IMR-90 (cell line): ENCODE data around the gene MTA3. TPM values are rescaled to one million over a fixed set of nuclear protein-coding genes. Genes with fewer than 3 reads are reported as not detected.

Experiments
- ATAC-seq: fragments of 200-7000 bp; cut with Tn5 transposase; 2 replicates; pipeline ENCODE4 v1.9.1; 2020; ENCODE audit warnings: low read depth, mild to moderate bottlenecking, moderate library complexity
- BruUV-seq: library from RNA; stranded (reverse); fragments of 400-500 nt; replicated peaks from 2 replicates; lab custom pipeline; 2021; lab: Mats Ljungman, UMichigan
- CTCF ChIA-PET: fragments of 300-600 bp; formaldehyde crosslinking; extraction: SDS; loops from one replicate; lab custom pipeline; 2021; ENCODE audit warnings: antibody characterized with exemption; lab: Yijun Ruan, JAX
- POLR2A ChIA-PET: fragments of 300-600 bp; sonication (Branson Sonifier 250); formaldehyde crosslinking; loops from one replicate; lab custom pipeline; 2022; ENCODE audit warnings: antibody characterized with exemption; ENCODE audit not compliant: unreplicated experiment; lab: Charles Lee
- DNase-seq: peaks from one replicate; pipeline ENCODE4 v3.0.0; 2013
- H2AFZ ChIP-seq: replicated peaks from 2 replicates; pipeline ENCODE3; 2013; ENCODE audit warnings: low read length, mild to moderate bottlenecking; ENCODE audit not compliant: poor library complexity
- H2AK5ac ChIP-seq: 2 replicates; pipeline ENCODE4 v1.6.1; 2013; ENCODE audit warnings: low read depth, low read length, inconsistent platforms
- H2AK9ac ChIP-seq: replicated peaks from 2 replicates; pipeline ENCODE3; 2013; ENCODE audit warnings: mild to moderate bottlenecking, low read depth, low read length, moderate library complexity; ENCODE audit not compliant: poor library complexity
- H2BK120ac ChIP-seq: 2 replicates; pipeline ENCODE4 v1.6.1; 2013; ENCODE audit warnings: low read depth, low read length, inconsistent platforms
- H2BK15ac ChIP-seq: 3 replicates; pipeline ENCODE4 v1.6.1; 2013; ENCODE audit warnings: low read depth, low read length, inconsistent platforms
- H2BK20ac ChIP-seq: 2 replicates; pipeline ENCODE4 v1.6.1; 2013; ENCODE audit warnings: low read depth, mild to moderate bottlenecking, inconsistent platforms, low read length, moderate library complexity
- H2BK5ac ChIP-seq: 2 replicates; pipeline ENCODE4 v1.6.1; 2013; ENCODE audit warnings: mild to moderate bottlenecking, low read depth, low read length, inconsistent platforms; ENCODE audit not compliant: poor library complexity, severe bottlenecking
- H3K14ac ChIP-seq: replicated peaks from 2 replicates; pipeline ENCODE4 v1.6.1; 2013; ENCODE audit warnings: low read depth, low read length, inconsistent platforms
- H3K18ac ChIP-seq: 2 replicates; pipeline ENCODE4 v1.6.1; 2013; ENCODE audit warnings: low read depth, low read length, control low read depth
- H3K23ac ChIP-seq: 2 replicates; pipeline ENCODE4 v1.6.1; 2013; ENCODE audit warnings: low read depth, low read length, inconsistent platforms
- H3K27ac ChIP-seq: 2 replicates; pipeline ENCODE4 v1.5.1; 2013; ENCODE audit warnings: mild to moderate bottlenecking, control low read depth, low read length; ENCODE audit not compliant: insufficient read depth
- H3K27me3 ChIP-seq: 2 replicates; pipeline ENCODE4 v1.6.1; 2013; ENCODE audit warnings: low read length; ENCODE audit not compliant: control insufficient read depth, insufficient read depth
- H3K36me3 ChIP-seq: 2 replicates; pipeline ENCODE4 v1.6.1; 2013; ENCODE audit warnings: low read length, mixed read lengths; ENCODE audit not compliant: control insufficient read depth, insufficient read depth
- H3K4ac ChIP-seq: 2 replicates; pipeline ENCODE4 v1.6.1; 2013; ENCODE audit warnings: low read depth, low read length, inconsistent platforms
- H3K4me1 ChIP-seq: 2 replicates; pipeline ENCODE4 v1.6.1; 2013; ENCODE audit warnings: low read length, mixed read lengths; ENCODE audit not compliant: control insufficient read depth, insufficient read depth
- H3K4me2 ChIP-seq: 2 replicates; pipeline ENCODE4 v1.6.1; 2013; ENCODE audit warnings: low read depth, mild to moderate bottlenecking, control low read depth, low read length, moderate library complexity
- H3K4me3 ChIP-seq: 2 replicates; pipeline ENCODE4 v1.5.1; 2013; ENCODE audit warnings: low read depth, mild to moderate bottlenecking, control low read depth, low read length, moderate library complexity; ENCODE audit not compliant: insufficient read depth
- H3K56ac ChIP-seq: 2 replicates; pipeline ENCODE4 v1.6.1; 2013; ENCODE audit warnings: low read length, inconsistent platforms; ENCODE audit not compliant: insufficient read depth; ENCODE audit errors: extremely low read depth
- H3K79me1 ChIP-seq, 2 experiments: 2 replicates each; pipeline ENCODE4 v1.6.1; 2013; ENCODE audit warnings: low read length in 2 of 2, inconsistent platforms in 1 of 2, low read depth in 1 of 2
- H3K9ac ChIP-seq: 2 replicates; pipeline ENCODE4 v1.6.1; 2013; ENCODE audit warnings: low read depth, low read length, control low read depth
- H3K9me1 ChIP-seq: 2 replicates; pipeline ENCODE4 v1.6.1; 2013; ENCODE audit warnings: low read length, inconsistent platforms; ENCODE audit not compliant: insufficient read depth
- H3K9me3 ChIP-seq: 2 replicates; pipeline ENCODE4 v1.6.1; 2013; ENCODE audit warnings: low read length; ENCODE audit not compliant: control insufficient read depth, insufficient read depth
- H4K20me1 ChIP-seq: 2 replicates; pipeline ENCODE4 v1.6.1; 2013; ENCODE audit warnings: low read length, inconsistent platforms; ENCODE audit not compliant: insufficient read depth
- H4K5ac ChIP-seq: 2 replicates; pipeline ENCODE4 v1.6.1; 2013; ENCODE audit warnings: mild to moderate bottlenecking, low read depth, low read length, control low read depth
- H4K8ac ChIP-seq, 2 experiments: 2 replicates each; pipeline ENCODE4 v1.6.1; 2013; ENCODE audit warnings: low read depth in 2 of 2, low read length in 2 of 2, control low read depth in 1 of 2, inconsistent platforms in 1 of 2
- H4K91ac ChIP-seq: 2 replicates; pipeline ENCODE4 v1.6.1; 2013; ENCODE audit warnings: low read depth, low read length, inconsistent platforms; ENCODE audit not compliant: insufficient read depth
- BHLHE40 ChIP-seq: fragments of 150-350 bp; IDR thresholded peaks from 2 replicates; pipeline ENCODE4 v1.6.1; 2016; ENCODE audit warnings: mild to moderate bottlenecking, low read depth, low read length
- CEBPB ChIP-seq: IDR thresholded peaks from 2 replicates; pipeline ENCODE4 v1.6.1; 2012; ENCODE audit warnings: low read depth, low read length, improper control_type of control experiment
- CHD1 ChIP-seq: IDR thresholded peaks from 2 replicates; pipeline ENCODE4 v1.6.1; 2012; ENCODE audit warnings: low read depth, low read length, improper control_type of control experiment
- CTCF ChIP-seq: conservative IDR thresholded peaks from 2 replicates; pipeline ENCODE4 v1.5.1; 2012; ENCODE audit warnings: mild to moderate bottlenecking, low read depth, low read length, improper control_type of control experiment
- ELK1 ChIP-seq: fragments of 150-350 bp; IDR thresholded peaks from 2 replicates; pipeline ENCODE4 v1.6.1; 2016; ENCODE audit warnings: low read depth, mild to moderate bottlenecking, low read length, moderate library complexity, borderline replicate concordance
- FOS ChIP-seq: fragments of 150-350 bp; IDR thresholded peaks from 2 replicates; pipeline ENCODE4 v1.6.1; 2016; ENCODE audit warnings: low read depth, low read length
- MAFK ChIP-seq: IDR thresholded peaks from 2 replicates; pipeline ENCODE4 v1.6.1; 2012; ENCODE audit warnings: low read depth, low read length, improper control_type of control experiment
- MAZ ChIP-seq: IDR thresholded peaks from 2 replicates; pipeline ENCODE4 v1.6.1; 2012; ENCODE audit warnings: low read depth, mild to moderate bottlenecking, low read length, improper control_type of control experiment, moderate library complexity, borderline replicate concordance
- MXI1 ChIP-seq: IDR thresholded peaks from 2 replicates; pipeline ENCODE4 v1.6.1; 2012; ENCODE audit warnings: low read depth, mild to moderate bottlenecking, low read length, moderate library complexity, borderline replicate concordance
- NFE2L2 ChIP-seq: fragments of 150-350 bp; IDR thresholded peaks from 2 replicates; pipeline ENCODE4 v1.6.1; 2016; ENCODE audit warnings: low read depth, mild to moderate bottlenecking, low read length
- POLR2A ChIP-seq: IDR thresholded peaks from 2 replicates; pipeline ENCODE4 v1.6.1; 2012; ENCODE audit warnings: mild to moderate bottlenecking, low read depth, low read length
- RAD21 ChIP-seq: IDR thresholded peaks from 2 replicates; pipeline ENCODE4 v1.6.1; 2012; ENCODE audit warnings: low read length, improper control_type of control experiment
- RFX5 ChIP-seq: IDR thresholded peaks from 2 replicates; pipeline ENCODE4 v1.8.0; 2012; ENCODE audit warnings: low read depth, mild to moderate bottlenecking, low read length, moderate library complexity
- SMC3 ChIP-seq: fragments of 150-350 bp; IDR thresholded peaks from 2 replicates; pipeline ENCODE4 v1.6.1; 2016; ENCODE audit warnings: low read depth, mild to moderate bottlenecking, antibody characterized with exemption, low read length, moderate library complexity
- WGBS, 2 experiments: methylation state at CpG; one replicate each; pipeline versions ENCODE4 v1.1.5 to v1.1.7; 2013; ENCODE audit warnings: missing lambda C conversion rate in 2 of 2; ENCODE audit not compliant: insufficient read length in 1 of 2; ENCODE audit errors: extremely low coverage in 2 of 2; 5-methylcytosine and 5-hydroxymethylcytosine counted together
- dilution Hi-C: fragments of 300-500 bp; cut with HindIII; formaldehyde crosslinking; loops from one replicate; pipeline ENCODE4 v1.14.3; 2018; ENCODE audit warnings: low sequenced_read_pairs; ENCODE audit not compliant: unreplicated experiment
- in situ Hi-C: fragments of 300-500 bp; cut with MboI; formaldehyde crosslinking; loops from 3 replicates; pipeline ENCODE4 v1.14.3; 2019; ENCODE audit warnings: low sequenced_read_pairs, inconsistent platforms, mixed read lengths
- intact Hi-C: fragments of 100-400 bp; cut with micrococcal nuclease; formaldehyde crosslinking; loops from 2 replicates; pipeline ENCODE4 v1.10.0; 2022
- polyA plus RNA-seq, 3 experiments: library from polyadenylated mRNA; depleted of rRNA; stranded (reverse); fragments of >200 nt; gene quantifications; 2 replicates each; pipeline ENCODE4 v1.2.3, GENCODE V29; 2012; ENCODE audit warnings: low replicate concordance in 1 of 3
- total RNA-seq: library from RNA; depleted of rRNA; stranded (reverse); fragments of >200 nt; gene quantifications from 2 replicates; pipeline ENCODE4 v1.2.3, GENCODE V29; 2012
- TF ChIP-seq, protein P1 (sequence below): fragments of 150-350 bp; IDR thresholded peaks from 2 replicates; pipeline ENCODE4 v1.6.1; 2017; ENCODE audit warnings: mild to moderate bottlenecking, antibody characterized with exemption, low read length, low read depth

MTA3 gene
- total and polyA plus RNA-seq, 2 of the 4 experiments (the other 2 are of a cell fraction), result 31.9 to 34.3 TPM

DNA sequence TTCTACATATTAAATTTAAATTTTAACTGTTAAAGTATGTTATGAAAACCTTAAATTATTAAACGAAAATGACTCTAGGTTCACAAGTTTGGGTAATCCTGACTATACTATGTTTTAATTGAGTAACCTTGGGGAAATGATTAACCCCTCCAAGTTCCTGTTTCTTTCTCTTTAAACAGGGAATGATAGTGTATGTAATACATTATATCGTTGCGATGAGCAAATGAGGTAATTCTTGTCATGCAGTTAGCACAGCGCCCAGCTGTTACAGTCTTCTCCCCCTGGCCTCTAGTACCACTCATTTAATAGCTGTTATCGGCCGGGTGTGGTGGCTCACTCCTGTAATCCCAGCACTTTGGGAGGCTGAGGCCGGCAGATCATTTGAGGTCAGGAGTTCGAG is 80.4 kb downstream of the MTA3 start:
- dilution Hi-C loops, result no loop called here
- Histone ChIP-seq H2BK5ac (no peak overlapping the region), H3K9ac (no peak overlapping the region), H4K20me1 (no peaks in the 10 kb centered on the region; the same call in 1 of the 2 replicates), H3K23ac (no peak overlapping the region), H3K27ac (no peak overlapping the region), H3K9me1 (no peaks in the 10 kb centered on the region; the same call in none of the 2 replicates), H2BK15ac (no peak overlapping the region), H3K79me1 (peaks cover 0 to 6% of the 10 kb centered on the region in 2 experiments; a peak in 2 of 4 replicates), H3K14ac (no peak overlapping the region), H3K36me3 (peaks cover 15% of the 10 kb centered on the region), H3K56ac (no peak overlapping the region), H2AFZ (no peak overlapping the region), H3K27me3 (no peaks in the 10 kb centered on the region), H2BK120ac (no peak overlapping the region), H3K4ac (no peak overlapping the region), H2AK9ac (no peak overlapping the region), H2BK20ac (no peak overlapping the region), H3K18ac (no peak overlapping the region), H3K9me3 (peaks cover 2% of the 10 kb centered on the region; the same call in 1 of the 2 replicates), H2AK5ac (no peak overlapping the region), H3K4me3 (no peak overlapping the region), H4K8ac (no peak overlapping the region), H3K4me2 (no peak overlapping the region), H4K91ac (no peak overlapping the region), H4K5ac (no peak overlapping the region), H3K4me1 (no peaks in the 10 kb centered on the region)
- POLR2A ChIA-PET, result no interaction called here
- ATAC-seq (no peak), DNase-seq (no peak)
- CTCF ChIA-PET, result no interaction called here
- TF ChIP-seq ELK1 (no peak), RFX5 (no peak), MAZ (no peak), RAD21 (no peak), CHD1 (no peak), FOS (no peak), BHLHE40 (no peak), CEBPB (no peak), NFE2L2 (no peak), MXI1 (no peak), POLR2A (no peak), CTCF (no peak), MAFK (no peak), SMC3 (no peak)
- TF ChIP-seq, protein P1, sequence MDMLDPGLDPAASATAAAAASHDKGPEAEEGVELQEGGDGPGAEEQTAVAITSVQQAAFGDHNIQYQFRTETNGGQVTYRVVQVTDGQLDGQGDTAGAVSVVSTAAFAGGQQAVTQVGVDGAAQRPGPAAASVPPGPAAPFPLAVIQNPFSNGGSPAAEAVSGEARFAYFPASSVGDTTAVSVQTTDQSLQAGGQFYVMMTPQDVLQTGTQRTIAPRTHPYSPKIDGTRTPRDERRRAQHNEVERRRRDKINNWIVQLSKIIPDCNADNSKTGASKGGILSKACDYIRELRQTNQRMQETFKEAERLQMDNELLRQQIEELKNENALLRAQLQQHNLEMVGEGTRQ, result no peak
- BruUV-seq, result no TSS peak
- in situ Hi-C loops, result no loop called here
- no CpG with 5 or more reads among the region's 8 CpGs for WGBS, 2 experiments
- intact Hi-C loops, result no loop called here
